GM11168 (cell line): ENCODE measurements around the gene EMID1.

Experiments
- in situ Hi-C: fragments of 300-500 bp; cut with MboI; formaldehyde crosslinking; loops from one replicate; pipeline ENCODE4 v1.12.0; 2022; ENCODE audit warnings: low sequenced_read_pairs; ENCODE audit not compliant: unreplicated experiment

Gene EMID1

GRCh38 chr22:29256606-29257325 is 51.1 kb downstream of the EMID1 start:
- in situ Hi-C loops = no loop called here

GRCh38 chr22:29257751-29258181 is 52.1 kb downstream of the EMID1 start:
- in situ Hi-C loops = no loop called here

GRCh38 chr22:29258407-29259252 is 52.9 kb downstream of the EMID1 start:
- in situ Hi-C loops = no loop called here

GRCh38 chr22:29259253-29259899 is 53.7 kb downstream of the EMID1 start:
- in situ Hi-C loops = no loop called here

- in situ Hi-C loops = no loop called here
Observed at GRCh38 chr22:29260031-29260560, 54.4 kb downstream of the EMID1 start.

GRCh38 chr22:29260601-29261315 is 55.1 kb downstream of the EMID1 start:
- in situ Hi-C loops = no loop called here

- in situ Hi-C loops = no loop called here
Observed at GRCh38 chr22:29263791-29264276, 58.1 kb downstream of the EMID1 start.

- in situ Hi-C loops = no loop called here
Observed at GRCh38 chr22:29265305-29265704, 59.6 kb downstream of the EMID1 start.

- in situ Hi-C loops = no loop called here
Observed at GRCh38 chr22:29265929-29266328, 60.2 kb downstream of the EMID1 start.

- in situ Hi-C loops = no loop called here
Observed at GRCh38 chr22:29266564-29267461, 61.1 kb downstream of the EMID1 start.

- in situ Hi-C loops = no loop called here
Observed at GRCh38 chr22:29267462-29267857, 61.8 kb downstream of the EMID1 start.

- in situ Hi-C loops = no loop called here
Observed at GRCh38 chr22:29267858-29268510, 62.3 kb downstream of the EMID1 start, which contains the start of the genes EWSR1 and RHBDD3. TSS of gene EWSR1 (plus strand) at chr22:29268268. CDS start at chr22:29268337, 69 bp downstream. TSS of gene RHBDD3 (minus strand) at chr22:29267981. CDS start at chr22:29265626, 2,355 bp downstream.

GRCh38 chr22:29268511-29269229 is 63.0 kb downstream of the EMID1 start:
- in situ Hi-C loops = no loop called here

GRCh38 chr22:29269230-29269604 is 63.5 kb downstream of the EMID1 start:
- in situ Hi-C loops = no loop called here

GRCh38 chr22:29269731-29270474 is 64.2 kb downstream of the EMID1 start:
- in situ Hi-C loops = no loop called here

- in situ Hi-C loops = no loop called here
Observed at GRCh38 chr22:29270475-29271271, 65.0 kb downstream of the EMID1 start.
